T follicular helper cell (primary cell): Measurements from ENCODE around the gene PLN.

Source experiments
- DNase-seq: peaks from one replicate; pipeline ENCODE4 v3.0.0-alpha.2; 2020; ENCODE audit warnings: low read depth

The PLN gene

DNA sequence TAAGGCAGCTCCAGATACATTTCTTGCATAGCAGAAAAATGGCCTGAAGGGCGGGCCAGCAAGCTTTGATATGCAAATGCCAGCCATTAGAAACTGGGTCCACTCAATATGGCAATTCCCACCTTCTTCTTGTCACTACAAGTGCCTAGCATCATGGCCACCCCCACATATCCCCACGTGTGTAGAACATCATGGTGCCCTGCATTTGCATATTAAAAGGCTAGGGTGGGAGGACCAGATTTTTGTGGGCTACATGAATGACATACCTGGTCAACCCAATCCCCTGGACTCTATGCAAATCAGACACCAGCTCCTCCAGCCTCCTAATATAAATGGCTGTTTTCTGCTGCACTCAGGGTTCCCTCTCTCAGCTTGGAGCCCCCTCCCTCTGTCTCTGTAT, 31.7 kb downstream of the PLN start:
- DNase-seq = no peak

GRCh38 chr6:118580585-118581419, 32.7 kb downstream of the PLN start:
- no peak for DNase-seq

GRCh38 chr6:118581489-118581959, 33.4 kb downstream of the PLN start:
- DNase-seq = no peak

DNA sequence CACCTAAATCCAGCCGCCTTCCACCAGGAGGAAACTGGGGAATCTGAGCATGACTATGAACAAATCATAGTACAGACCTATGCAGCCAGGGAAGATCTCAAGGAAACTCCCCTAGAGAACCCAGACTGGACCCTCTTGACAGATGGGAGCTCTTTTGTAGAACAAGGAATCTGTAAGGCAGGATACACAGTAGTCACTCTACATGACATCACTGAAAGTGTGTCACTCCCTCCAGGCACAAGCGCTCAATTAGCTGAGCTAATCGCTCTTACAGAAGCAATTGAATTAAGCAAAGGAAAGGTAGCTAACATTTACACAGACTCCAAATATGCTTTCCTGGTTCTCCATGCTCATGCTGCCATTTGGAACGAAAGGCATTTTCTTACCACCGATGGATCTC, 36.8 kb downstream of the PLN start:
- no peak for DNase-seq

DNA sequence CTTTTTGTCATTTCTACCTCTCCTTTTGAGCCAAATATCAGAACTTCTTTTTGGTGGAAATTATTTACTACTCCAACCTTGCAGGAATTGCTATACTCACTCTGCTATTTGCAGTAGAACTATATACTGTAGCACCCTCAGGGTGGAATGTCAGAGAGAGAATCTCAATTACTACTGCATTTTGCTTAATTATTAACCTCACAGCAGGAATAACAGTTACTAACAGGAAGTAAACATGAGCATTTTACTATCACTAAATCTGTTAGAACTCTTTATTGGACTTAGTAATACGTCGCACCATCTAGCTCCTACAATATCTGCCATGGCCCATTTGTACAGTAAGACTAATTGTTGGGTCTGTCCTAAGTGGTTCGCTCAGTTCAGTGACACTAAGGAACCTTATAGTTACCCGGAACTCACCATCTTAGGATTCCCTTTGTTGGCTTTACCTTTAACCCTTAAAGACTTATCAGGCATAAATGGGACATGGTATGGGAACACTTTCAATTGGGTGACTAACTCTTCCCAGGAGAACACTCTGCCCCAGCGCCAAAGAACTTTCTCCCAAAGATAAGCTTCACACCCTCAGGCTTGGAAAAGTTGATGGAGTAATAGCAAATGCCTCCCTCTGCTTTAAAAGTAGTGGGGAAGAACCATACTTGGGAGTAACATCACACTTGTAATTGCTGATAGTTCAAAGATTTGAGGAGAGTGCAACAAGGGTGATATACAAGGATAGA, 38.8 kb downstream of the PLN start:
- DNase-seq = no peak

DNA sequence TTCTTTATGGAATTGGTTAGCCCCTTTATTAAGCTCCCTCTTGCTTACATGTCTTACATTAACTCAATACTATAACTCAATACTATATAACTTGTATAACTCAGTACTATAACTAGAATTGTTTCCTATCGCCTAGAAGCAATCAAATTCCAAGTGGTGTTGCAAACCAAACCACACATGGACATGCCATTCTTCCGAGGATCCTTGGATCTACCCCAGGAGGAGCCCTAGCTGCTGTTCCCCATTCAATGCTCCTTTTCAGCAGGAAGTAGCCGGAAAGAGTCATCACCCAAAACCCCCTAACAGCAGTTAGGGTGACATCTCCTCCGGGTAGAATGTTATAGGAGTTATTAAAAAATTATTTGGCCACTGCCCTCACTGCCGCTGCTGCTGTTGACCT, 40.5 kb downstream of the PLN start:
- no peak for DNase-seq

DNA sequence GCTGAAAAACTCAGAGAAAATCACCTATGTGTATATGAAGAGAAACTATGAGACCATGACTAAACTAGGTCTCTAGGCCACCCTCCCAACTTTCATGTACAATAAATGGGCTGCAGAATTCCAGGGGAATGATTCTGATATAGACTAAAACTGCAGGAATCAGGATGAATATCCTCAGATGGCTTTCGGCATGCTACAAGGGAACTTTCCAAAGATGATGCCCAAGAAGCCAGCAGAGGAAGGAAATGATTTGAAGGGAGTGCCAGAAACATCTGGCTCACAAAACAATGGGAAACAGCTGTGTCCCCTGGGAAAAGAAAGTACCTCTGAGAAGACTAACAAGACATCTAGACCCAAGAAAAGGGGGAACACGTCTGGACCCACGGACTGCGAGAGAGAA, 41.1 kb downstream of the PLN start:
- no peak for DNase-seq

DNA sequence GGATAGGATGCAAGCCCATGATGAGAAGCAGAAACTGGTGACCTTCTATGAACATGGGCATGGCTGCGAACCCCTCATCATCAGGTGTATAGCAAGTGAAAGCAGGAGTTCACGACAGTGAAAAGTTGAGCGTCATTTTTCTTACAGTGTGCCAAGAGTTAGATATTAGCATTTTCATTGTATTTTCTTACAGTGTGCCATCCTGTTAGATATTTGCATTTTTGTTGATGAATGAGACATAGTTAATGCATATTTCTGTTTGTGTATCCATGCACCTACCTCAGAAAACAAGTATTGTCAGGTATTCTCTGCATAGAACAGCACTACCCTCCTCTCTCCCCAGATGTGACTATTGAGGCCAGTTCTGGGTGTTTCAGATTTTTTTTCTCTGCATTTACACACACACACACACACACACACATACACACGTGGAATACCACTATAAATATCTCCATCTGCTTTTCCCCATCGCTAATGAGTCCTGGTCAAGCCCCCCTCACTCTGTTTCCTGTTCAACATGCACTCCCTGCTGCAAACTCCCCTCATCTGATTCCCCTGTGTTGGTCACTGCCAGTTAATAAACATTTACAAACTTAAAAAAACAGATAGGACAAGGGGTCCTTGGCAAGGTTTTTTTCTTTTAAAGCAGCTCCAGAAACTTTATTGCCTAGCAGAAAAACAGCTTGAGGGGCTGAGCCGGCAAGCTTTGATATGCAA, 41.7 kb downstream of the PLN start:
- no peak for DNase-seq

- no peak for DNase-seq
Observed at GRCh38 chr6:118591897-118592296, 43.8 kb downstream of the PLN start.

DNA sequence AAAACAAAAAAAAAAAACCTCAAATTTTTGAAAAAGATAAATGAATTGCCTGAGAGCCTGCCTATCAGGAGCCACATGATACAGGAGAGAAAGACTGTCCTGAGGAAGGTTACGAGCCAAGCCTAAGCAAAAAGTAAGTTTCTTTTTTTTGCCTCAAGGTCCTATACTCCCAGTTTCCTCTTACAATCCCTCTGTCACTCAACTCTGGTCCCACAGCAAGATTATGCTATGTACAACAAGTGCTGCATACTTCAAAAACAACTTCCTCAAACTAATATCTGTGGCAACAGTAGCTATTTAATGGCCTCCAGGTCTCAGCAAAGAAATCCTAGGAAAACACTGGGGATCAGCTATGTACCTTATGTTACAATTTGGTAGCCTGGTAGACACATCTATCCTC, 46.8 kb downstream of the PLN start:
- DNase-seq = no peak

GRCh38 chr6:118596774-118597320, 48.8 kb downstream of the PLN start:
- no peak for DNase-seq

DNA sequence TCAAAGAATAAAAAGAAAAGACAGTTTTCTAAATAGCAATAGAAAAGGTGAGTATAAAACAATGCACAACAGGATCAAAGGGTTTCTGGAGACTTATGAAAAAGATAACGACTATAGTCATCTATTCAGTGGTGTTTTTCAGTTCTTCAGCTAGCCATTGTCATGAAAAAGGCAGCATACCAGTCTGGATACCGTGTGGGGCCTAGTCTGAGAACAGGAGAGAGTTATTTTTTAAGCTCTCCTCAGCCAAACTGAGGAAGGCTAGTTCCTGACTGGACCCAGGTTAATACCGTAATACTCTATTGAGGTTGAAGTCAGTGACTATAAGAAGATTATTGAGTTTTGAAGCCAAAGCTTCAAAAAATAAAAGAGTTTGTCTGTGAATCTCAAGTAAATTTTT, 49.5 kb downstream of the PLN start:
- DNase-seq = no peak

GRCh38 chr6:118598324-118598723, 50.2 kb downstream of the PLN start:
- no peak for DNase-seq

GRCh38 chr6:118602300-118602699, 54.2 kb downstream of the PLN start:
- no peak for DNase-seq

GRCh38 chr6:118603372-118603771, 55.3 kb downstream of the PLN start:
- no peak for DNase-seq

DNA sequence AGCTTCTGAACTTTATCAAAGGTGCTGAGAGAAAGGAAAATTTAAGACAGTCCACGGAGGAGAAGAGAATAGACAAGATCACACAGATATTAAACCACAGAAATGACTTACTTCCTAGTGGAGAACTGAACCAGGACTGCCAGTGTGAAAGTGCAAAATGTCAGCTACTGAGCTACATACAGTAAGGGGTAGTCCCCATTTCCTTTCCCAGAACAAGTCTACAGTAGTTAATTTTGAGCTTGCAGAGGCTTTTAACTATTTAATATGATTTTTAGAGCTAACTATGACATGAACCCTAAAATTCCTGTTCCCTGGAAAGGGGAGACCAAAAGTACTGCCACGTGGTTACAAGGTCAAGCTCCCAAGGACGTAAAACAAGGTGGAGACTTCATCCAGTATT, 58.2 kb downstream of the PLN start:
- no peak for DNase-seq

DNA sequence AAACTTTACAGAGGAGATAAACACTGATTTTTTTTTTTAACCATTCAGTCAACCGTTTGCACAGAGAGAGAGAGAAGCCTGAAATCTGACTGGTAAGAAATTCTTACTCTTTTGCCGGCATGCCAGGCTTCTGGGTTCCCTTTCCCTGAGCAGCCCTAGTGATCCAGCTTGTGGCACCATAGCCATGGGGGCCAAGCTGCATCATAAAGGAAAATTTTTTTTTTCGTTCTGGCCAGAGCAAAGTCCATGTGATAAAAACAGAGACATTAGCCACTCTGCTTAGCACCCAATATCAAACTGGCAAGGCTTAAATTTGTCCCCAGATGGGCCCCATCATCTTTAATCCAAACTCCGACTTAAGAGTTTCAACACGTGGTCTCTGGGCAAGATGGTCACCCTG, 58.8 kb downstream of the PLN start:
- DNase-seq = no peak
